Testis (tissue), 2 donors: ENCODE data around the gene PSTK.

Experiments
- POLR2A ChIP-seq: fragments of 450-650 bp; IDR thresholded peaks from one replicate; pipeline ENCODE4 v1.6.1; 2017; ENCODE audit warnings: antibody characterized with exemption, mild to moderate bottlenecking, moderate library complexity
- TF ChIP-seq, protein P1 (sequence below), 3 experiments: fragments of 450-650 bp in 2 of 3; fragments of 200-600 bp in 1 of 3; sonication (generic) in 1 of 3; IDR thresholded peaks; one replicate each; pipeline ENCODE4 v1.5.1; 2016 to 2019; ENCODE audit warnings: antibody characterized with exemption in 3 of 3, mild to moderate bottlenecking in 2 of 3, moderate library complexity in 1 of 3

DNA sequence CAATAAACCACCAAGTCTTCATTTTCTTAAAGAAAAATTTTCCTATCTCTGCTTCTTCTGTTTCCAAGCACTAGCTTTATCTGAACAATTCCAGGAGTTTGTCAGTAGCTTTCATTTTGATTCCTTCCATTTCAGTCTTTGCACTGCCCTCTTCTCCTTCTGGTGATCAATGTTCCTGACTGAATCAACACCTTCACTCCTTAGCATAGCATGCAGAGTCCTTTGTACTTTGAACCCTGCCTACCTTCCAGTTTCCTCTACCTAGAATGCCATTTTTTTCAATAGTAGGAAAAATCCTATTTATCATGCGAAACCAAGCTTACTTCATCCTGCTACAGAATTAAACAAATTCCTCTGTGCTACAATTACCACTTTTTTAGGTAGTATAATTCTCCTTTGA is 24.3 kb upstream of the PSTK start:
- TF ChIP-seq, protein P1, sequence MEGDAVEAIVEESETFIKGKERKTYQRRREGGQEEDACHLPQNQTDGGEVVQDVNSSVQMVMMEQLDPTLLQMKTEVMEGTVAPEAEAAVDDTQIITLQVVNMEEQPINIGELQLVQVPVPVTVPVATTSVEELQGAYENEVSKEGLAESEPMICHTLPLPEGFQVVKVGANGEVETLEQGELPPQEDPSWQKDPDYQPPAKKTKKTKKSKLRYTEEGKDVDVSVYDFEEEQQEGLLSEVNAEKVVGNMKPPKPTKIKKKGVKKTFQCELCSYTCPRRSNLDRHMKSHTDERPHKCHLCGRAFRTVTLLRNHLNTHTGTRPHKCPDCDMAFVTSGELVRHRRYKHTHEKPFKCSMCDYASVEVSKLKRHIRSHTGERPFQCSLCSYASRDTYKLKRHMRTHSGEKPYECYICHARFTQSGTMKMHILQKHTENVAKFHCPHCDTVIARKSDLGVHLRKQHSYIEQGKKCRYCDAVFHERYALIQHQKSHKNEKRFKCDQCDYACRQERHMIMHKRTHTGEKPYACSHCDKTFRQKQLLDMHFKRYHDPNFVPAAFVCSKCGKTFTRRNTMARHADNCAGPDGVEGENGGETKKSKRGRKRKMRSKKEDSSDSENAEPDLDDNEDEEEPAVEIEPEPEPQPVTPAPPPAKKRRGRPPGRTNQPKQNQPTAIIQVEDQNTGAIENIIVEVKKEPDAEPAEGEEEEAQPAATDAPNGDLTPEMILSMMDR (IDR thresholded peaks at IDR 0.05) = no peak
- TF ChIP-seq POLR2A = no peak
